Dedifferentiated amniotic fluid mesenchymal stem cell (primary cell): Measurements from ENCODE around the gene FER.
"Not testable (repeated sequence)": the region's sequence is repeated elsewhere in the genome, so short reads cannot be mapped to it uniquely, and the experiment has no call there.

Experiments
- DNase-seq: peaks from one replicate; pipeline ENCODE4 v3.0.0-alpha.2; 2016; ENCODE audit errors: extremely low spot score

The FER gene

GRCh38 chr5:108747111-108747773 lies 455 bp upstream of the FER start:
- no peak for DNase-seq

- DNase-seq = peak; percentile 99
These were observed 867 bp downstream of the FER start for GRCh38 chr5:108748401-108749127.

- DNase-seq = peak; percentile 58
These were observed 1.6 kb downstream of the FER start for GRCh38 chr5:108749128-108749861.

- no peak for DNase-seq
These were observed 5.6 kb downstream of the FER start for GRCh38 chr5:108753331-108753730.

GRCh38 chr5:108753877-108754276 lies 6.2 kb downstream of the FER start:
- peak; percentile 39 for DNase-seq

- DNase-seq = no peak
These were observed 12.8 kb downstream of the FER start for GRCh38 chr5:108760512-108760911.

- no peak for DNase-seq
These were observed 15.0 kb downstream of the FER start for GRCh38 chr5:108762660-108763059.

GRCh38 chr5:108763222-108763916 lies 15.7 kb downstream of the FER start:
- no peak for DNase-seq

- DNase-seq = no peak
These were observed 17.9 kb downstream of the FER start for GRCh38 chr5:108765647-108766046.

GRCh38 chr5:108766916-108767315 lies 19.2 kb downstream of the FER start:
- not testable (repeated sequence) for DNase-seq

GRCh38 chr5:108769352-108769751 lies 21.7 kb downstream of the FER start:
- no peak for DNase-seq

GRCh38 chr5:108772626-108773025 lies 24.9 kb downstream of the FER start:
- DNase-seq = no peak

- DNase-seq = no peak
These were observed 25.6 kb downstream of the FER start for GRCh38 chr5:108773330-108773729.

GRCh38 chr5:108774079-108774478 lies 26.4 kb downstream of the FER start:
- not testable (repeated sequence) for DNase-seq

- not testable (repeated sequence) for DNase-seq
These were observed 29.9 kb downstream of the FER start for GRCh38 chr5:108777582-108777981.

- DNase-seq = not testable (repeated sequence)
These were observed 36.9 kb downstream of the FER start for GRCh38 chr5:108784577-108784976.

- no peak for DNase-seq
These were observed 39.2 kb downstream of the FER start for GRCh38 chr5:108786806-108787483.

- DNase-seq = no peak
These were observed 40.4 kb downstream of the FER start for GRCh38 chr5:108788142-108788541.

- DNase-seq = no peak
These were observed 45.5 kb downstream of the FER start for GRCh38 chr5:108793207-108793606.

- DNase-seq = not testable (repeated sequence)
These were observed 46.7 kb downstream of the FER start for GRCh38 chr5:108794349-108794748.

GRCh38 chr5:108797396-108797795 lies 49.7 kb downstream of the FER start:
- DNase-seq = no peak

GRCh38 chr5:108797986-108798385 lies 50.3 kb downstream of the FER start:
- DNase-seq = no peak
